ENCODE results near the gene MYH13. TPM values are rescaled to one million over a fixed set of nuclear protein-coding genes. Genes with fewer than 3 reads are reported as not detected.

MYH13 gene
- polyA plus RNA-seq, 1 of the 3 experiments (the other 2 are of a cell fraction) = not detected

GRCh38 chr17:10327640-10328039 is 45.2 kb downstream of the MYH13 start:
- no peaks in the 10 kb centered on the region for H3K36me3 ChIP-seq (replicated peaks in 1 of 2; ENCODE audit: control insufficient read depth in 1 of 2, insufficient read depth in 2 of 2, low read length in 1 of 2)
- H4K20me1 ChIP-seq (ENCODE audit: insufficient read depth) = no peaks in the 10 kb centered on the region
- no peak overlapping the region for H3K9ac ChIP-seq
- 36% methylated on average over 10 of the region's 10 CpGs for WGBS (ENCODE audit: low lambda C conversion rate)
- no peak overlapping the region for H3K4me2 ChIP-seq
- no peaks in the 10 kb centered on the region for H3K9me3 ChIP-seq
- H2AFZ ChIP-seq (ENCODE audit: low read depth) = no peak overlapping the region
- H3K27ac ChIP-seq (ENCODE audit: low read depth in 2 of 2, low read length in 1 of 2) = no peak overlapping the region
- H3F3A ChIP-seq (replicated peaks; ENCODE audit: insufficient read depth) = peaks cover 5% of the 10 kb centered on the region
- CTCF ChIA-PET = interaction anchor here (0.7 to 4.3 kb wide), 16 partner anchors 8 to 398 kb away, joined by 3 to 32 read pairs (median 4); no protein-coding TSS in a partner anchor
- no peaks in the 10 kb centered on the region; the same call in 1 of the 2 replicates for H3K27me3 ChIP-seq (ENCODE audit: insufficient read depth)
- no peaks in the 10 kb centered on the region for H3K4me1 ChIP-seq (ENCODE audit: control insufficient read depth in 1 of 2, insufficient read depth in 2 of 2, low read depth in 1 of 2, low read length in 1 of 2)
- POLR2A ChIA-PET = no interaction called here
- H3K79me2 ChIP-seq (ENCODE audit: insufficient read depth) = no peaks in the 10 kb centered on the region
- TF ChIP-seq NFIC (IDR thresholded peaks at IDR 0.05; ENCODE audit: borderline replicate concordance) = no peak
- no peak for TF ChIP-seq MXI1 (IDR thresholded peaks at IDR 0.05; ENCODE audit: low read depth, low read length)
- TF ChIP-seq POLR2AphosphoS5 (IDR thresholded peaks at IDR 0.05; ENCODE audit: low read depth, low read length) = no peak
- no peak for TF ChIP-seq TEAD4 (IDR thresholded peaks at IDR 0.05; ENCODE audit: borderline replicate concordance, insufficient read depth)
- no peak for TF ChIP-seq TCF12 (IDR thresholded peaks at IDR 0.05)
- no peak for TF ChIP-seq FOSL2 (IDR thresholded peaks at IDR 0.05; ENCODE audit: borderline replicate concordance, low read depth)
- TF ChIP-seq SMC3 (IDR thresholded peaks at IDR 0.05; ENCODE audit: low read depth, low read length) = peak; percentile 70
- peak; percentile 91 for TF ChIP-seq CTCF (IDR thresholded peaks at IDR 0.05)
- peak; percentile 78 for TF ChIP-seq RAD21 (IDR thresholded peaks at IDR 0.05; ENCODE audit: low read length)
- no peak for TF ChIP-seq GABPA (IDR thresholded peaks at IDR 0.05; ENCODE audit: low read depth)
- H3K4me3 ChIP-seq (ENCODE audit: low read depth in 2 of 2, low read length in 1 of 2) = peak overlapping the region in 1 of 2 experiments; percentile 48; a peak in 1 of 4 replicates
- peak; percentile 75 for DNase-seq
- H3K9me2 ChIP-seq = no peaks in the 10 kb centered on the region

- CTCF ChIA-PET = interaction anchor here (1.4 to 4.0 kb wide), 2 partner anchors 290 to 293 kb away, joined by 4 to 25 read pairs; no protein-coding TSS in a partner anchor
- peaks cover 5% of the 10 kb centered on the region for H3F3A ChIP-seq (replicated peaks; ENCODE audit: insufficient read depth)
- WGBS (ENCODE audit: low lambda C conversion rate) = 21% methylated on average over 4 of the region's 4 CpGs
Measured at GRCh38 chr17:10325031-10325695, 47.6 kb downstream of the MYH13 start.

More at GRCh38 chr17:10325031-10325695, 47.6 kb downstream of the MYH13 start:
- Histone ChIP-seq H3K4me1 (ENCODE audit: control insufficient read depth in 1 of 2, insufficient read depth in 2 of 2, low read depth in 1 of 2, low read length in 1 of 2) (no peaks in the 10 kb centered on the region), H4K20me1 (ENCODE audit: insufficient read depth) (no peaks in the 10 kb centered on the region), H3K9ac (no peak overlapping the region), H3K9me2 (no peaks in the 10 kb centered on the region), H3K9me3 (no peaks in the 10 kb centered on the region), H3K4me3 (ENCODE audit: low read depth in 2 of 2, low read length in 1 of 2) (no peak overlapping the region), H3K36me3 (replicated peaks in 1 of 2; ENCODE audit: control insufficient read depth in 1 of 2, insufficient read depth in 2 of 2, low read length in 1 of 2) (no peaks in the 10 kb centered on the region), H2AFZ (ENCODE audit: low read depth) (no peak overlapping the region), H3K27ac (ENCODE audit: low read depth in 2 of 2, low read length in 1 of 2) (no peak overlapping the region), H3K27me3 (ENCODE audit: insufficient read depth) (no peaks in the 10 kb centered on the region; the same call in 1 of the 2 replicates), H3K4me2 (no peak overlapping the region), H3K79me2 (ENCODE audit: insufficient read depth) (no peaks in the 10 kb centered on the region)
- no peak for DNase-seq
- TF ChIP-seq TEAD4 (IDR thresholded peaks at IDR 0.05; ENCODE audit: borderline replicate concordance, insufficient read depth) (no peak), ZBTB33 (IDR thresholded peaks at IDR 0.05; ENCODE audit: borderline replicate concordance, low read depth) (no peak), CTCF (IDR thresholded peaks at IDR 0.05) (no peak), YY1 (IDR thresholded peaks at IDR 0.05; ENCODE audit: low read depth) (no peak), GATA2 (CRISPR knock-in tag; IDR thresholded peaks at IDR 0.05) (no peak), EZH2phosphoT487 (IDR thresholded peaks at IDR 0.05; ENCODE audit: borderline replicate concordance, low read depth) (no peak), RFX5 (IDR thresholded peaks at IDR 0.05; ENCODE audit: low read length) (no peak), JUND (IDR thresholded peaks at IDR 0.05) (no peak), FOSL2 (IDR thresholded peaks at IDR 0.05; ENCODE audit: borderline replicate concordance, low read depth) (no peak), POLR2AphosphoS5 (IDR thresholded peaks at IDR 0.05; ENCODE audit: low read depth, low read length) (no peak), TAF1 (IDR thresholded peaks at IDR 0.05; ENCODE audit: borderline replicate concordance, low read depth, low read length) (no peak), FOXJ3 (CRISPR knock-in tag; IDR thresholded peaks at IDR 0.05) (no peak), SIN3A (IDR thresholded peaks at IDR 0.05; ENCODE audit: borderline replicate concordance, low read depth, low read length) (no peak), RAD21 (IDR thresholded peaks at IDR 0.05; ENCODE audit: low read length) (no peak), CHD2 (IDR thresholded peaks at IDR 0.05; ENCODE audit: low read length, partially characterized antibody) (no peak)
- POLR2A ChIA-PET = no interaction called here

Measured in SK-N-SH (cell line).